Measurements from ENCODE around the gene KRTAP10-3. TPM values are rescaled to one million over a fixed set of nuclear protein-coding genes. Genes with fewer than 3 reads are reported as not detected.

KRTAP10-3 gene
- total RNA-seq, 1 donor from 2014 or later = not detected

DNA sequence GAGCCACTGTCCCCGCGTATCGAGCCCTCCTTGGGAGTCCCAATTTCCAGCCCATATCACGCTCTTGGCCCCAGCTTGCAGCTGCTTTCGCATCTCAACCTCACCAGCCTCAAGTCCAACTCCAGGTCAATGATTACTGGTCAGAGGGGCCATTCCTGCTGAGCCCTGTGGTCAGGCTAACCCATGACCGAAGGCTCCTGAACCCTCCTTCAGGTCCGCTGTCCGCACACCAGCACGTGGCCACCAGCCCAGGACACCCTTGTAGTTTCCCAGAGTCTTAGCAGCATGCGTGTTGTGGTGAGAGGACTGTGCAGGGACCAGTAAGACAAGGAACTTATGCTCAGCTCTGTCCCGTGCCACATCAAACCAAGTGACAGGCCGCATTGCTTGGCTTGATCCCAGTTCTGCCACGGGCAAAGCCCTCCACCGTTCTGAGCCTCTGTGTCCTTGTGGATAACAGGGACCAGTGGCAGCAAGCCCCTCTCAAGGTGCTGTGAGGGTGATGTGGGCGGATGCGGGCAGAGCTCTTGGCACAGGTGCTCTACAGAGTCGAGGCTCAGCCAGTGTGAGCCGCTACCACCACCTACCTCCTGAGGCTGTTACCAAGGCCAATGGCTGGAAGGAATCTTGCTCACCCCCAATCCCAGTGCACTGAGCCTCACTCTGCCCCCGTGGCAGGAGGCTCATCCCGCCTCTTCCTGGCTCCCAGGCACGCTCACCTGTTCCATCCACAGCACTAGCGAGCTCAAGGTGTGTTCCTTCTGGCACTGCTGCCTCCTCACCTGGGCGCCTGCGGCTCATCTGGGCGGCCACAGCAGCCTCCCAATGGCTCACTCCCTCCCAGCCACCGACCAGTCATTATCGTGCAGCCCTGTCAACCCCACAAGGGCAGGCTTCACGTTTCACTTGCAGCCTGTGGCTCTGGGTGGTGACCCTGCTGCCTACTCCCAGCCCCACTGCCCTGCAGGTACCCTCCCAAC is 39.0 kb downstream of the KRTAP10-3 start:
- DNase-seq (ENCODE audit: low read depth in 2 of 2) = no peak

DNA sequence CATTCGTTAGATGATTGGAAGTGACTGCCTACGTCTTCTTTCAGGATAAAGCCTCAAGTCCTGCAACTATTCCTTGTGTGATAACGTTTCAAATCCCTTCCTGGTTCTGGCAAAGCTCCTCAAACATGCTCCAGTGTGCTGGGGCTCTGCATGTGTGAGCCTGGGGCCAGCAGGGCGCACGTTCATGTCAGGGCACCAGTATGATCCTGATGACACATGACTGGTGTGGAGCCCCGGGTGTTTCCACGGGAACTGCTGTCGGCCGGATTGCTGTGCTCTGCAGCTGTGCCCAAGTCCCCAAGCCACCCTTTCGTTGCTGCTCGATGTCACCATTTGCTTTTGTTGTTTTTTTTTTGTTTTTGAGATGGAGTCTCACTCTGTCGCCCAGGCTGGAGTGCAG is 39.9 kb downstream of the KRTAP10-3 start:
- no peak for DNase-seq (ENCODE audit: low read depth in 2 of 2)

DNA sequence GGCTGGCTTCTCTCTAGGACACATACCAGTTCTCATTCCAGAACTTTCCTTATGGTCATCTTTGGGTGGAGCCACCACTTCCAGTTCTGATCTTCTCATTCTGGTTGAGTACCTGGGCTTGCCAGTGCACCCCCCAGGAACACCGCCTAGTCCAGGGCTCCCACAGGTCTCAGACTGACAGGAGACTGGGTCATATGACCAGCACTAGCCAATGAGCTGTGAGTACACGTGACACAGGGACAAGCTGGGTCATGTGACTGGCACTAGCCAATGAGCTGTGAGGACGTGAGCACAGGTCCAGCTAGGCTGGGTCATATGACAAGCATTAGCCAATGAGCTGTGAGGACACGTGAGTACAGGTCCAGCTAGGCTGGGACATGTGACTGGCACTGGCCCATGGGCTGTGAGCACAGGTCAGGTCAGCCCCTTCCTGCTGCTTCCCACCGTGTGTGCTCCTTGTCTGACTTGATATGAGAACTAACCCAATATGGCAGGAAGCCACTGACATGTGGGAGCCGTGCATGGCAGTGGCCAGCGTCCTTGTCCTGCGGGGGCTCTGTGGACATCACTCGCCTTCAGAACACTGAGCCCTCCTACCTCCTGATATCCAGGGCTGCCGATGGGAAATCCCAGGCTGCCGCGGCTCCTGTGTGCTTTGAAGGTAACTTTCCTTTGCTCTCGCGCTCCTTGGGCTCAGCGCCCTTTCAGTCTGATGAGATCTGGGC is 41.3 kb downstream of the KRTAP10-3 start:
- DNase-seq (ENCODE audit: low read depth in 2 of 2) = peak in 1 of 2 donors; percentile 19

DNA sequence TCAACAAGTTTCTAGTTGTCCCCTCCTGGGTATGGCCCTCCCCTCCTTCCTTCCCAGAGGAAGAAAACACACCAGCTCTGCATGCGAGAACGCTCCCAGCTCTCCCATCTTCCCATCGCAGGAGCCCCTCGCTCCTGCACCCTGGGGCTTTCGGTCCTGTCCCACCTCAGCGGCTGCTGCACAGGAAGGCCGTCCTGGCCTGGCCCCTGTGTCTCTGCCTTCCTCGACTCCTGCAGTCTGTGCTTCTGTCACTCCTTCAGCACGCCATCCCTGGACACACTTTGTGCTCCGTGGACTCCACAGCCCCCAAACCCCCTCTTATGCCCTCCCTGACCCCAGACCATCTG is 41.8 kb downstream of the KRTAP10-3 start:
- DNase-seq (ENCODE audit: low read depth in 2 of 2) = no peak

DNA sequence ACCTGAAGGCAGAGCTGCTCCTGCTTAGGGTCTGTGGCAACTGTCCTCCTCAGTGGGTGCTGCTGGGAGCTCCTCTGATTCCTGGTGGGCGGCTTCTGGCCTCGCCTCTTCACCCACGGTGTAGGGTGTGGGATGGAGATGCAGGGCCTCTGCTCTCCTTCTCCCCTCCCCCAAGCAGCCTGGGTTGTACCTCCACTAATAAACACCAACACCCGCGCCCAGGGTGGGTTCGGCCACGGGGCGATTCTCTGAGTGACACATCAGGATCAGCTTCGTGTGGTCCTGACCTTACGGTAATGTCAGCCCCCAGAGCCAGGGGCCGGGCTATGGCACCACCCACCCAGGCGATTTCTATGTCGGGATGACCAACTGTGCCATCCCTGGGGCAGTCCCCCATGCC is 42.3 kb downstream of the KRTAP10-3 start:
- no peak for DNase-seq (ENCODE audit: low read depth in 2 of 2)

DNA sequence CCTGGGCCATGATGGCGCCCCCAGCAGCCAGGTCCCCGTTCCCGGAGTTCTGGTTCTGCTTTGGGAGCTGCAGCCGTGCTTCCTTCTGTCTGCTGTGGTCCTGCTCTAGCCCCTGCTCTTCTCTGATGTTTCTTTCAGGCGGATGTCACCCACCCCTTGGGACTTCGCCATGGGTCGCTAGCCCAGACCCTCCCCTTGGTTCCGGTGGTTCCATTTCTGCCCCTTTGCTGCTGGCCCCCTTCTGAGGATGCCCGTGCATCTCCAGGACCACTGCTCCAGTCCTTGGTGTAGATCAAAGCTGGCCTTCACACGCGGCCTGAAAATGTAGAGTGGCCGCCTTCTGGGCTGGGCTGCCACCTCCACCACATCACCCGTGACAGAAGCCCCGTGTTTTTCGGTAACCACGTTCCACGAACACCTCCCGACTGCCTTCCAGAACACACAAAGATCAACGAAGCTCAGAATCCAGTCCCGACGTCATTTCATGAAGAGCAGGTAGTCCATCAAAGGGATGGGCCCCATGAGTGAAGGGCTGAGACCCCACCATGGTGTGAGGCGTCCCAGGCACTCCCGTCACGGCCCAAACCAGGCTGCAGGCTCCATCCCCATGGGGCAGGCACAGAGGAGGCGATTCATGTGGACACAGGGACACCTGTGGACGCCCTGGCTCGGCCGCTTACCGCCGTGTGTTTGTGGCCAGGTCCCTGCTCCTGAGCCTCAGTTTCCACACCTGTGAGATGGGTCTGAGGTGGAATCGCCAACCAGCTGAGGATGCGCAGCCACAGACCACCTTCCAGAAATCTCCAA is 43.0 kb downstream of the KRTAP10-3 start:
- DNase-seq (ENCODE audit: low read depth in 2 of 2) = no peak

DNA sequence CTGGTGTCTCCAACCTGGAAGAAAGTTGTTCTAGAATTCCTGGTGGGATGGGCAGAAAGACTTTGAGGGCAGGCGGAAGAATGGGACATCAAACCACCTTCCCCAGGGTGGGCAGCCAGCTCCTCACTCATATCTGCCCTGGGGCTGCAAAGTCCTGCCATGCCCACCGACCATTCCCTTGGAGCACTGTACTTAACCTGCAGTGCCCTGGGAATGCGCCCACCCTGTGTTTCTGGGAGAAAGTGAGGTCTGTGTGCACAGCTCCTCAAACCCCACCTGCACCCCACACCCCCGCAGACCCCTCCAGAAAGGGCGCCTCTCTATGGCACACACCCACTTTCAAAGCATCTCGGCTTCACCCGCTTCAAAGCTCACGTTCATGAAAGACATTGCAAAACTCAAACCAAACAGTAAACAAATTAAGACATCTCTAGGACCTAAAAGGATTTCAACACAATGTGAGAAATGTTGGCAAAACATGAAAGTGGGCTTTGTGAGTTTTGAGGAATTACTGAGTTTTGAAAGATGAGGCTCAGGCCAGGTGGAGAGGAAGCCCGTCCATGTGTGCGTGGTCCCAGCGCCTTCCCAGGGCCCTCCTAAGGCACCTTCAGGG is 43.7 kb downstream of the KRTAP10-3 start:
- no peak for DNase-seq (ENCODE audit: low read depth in 2 of 2)

DNA sequence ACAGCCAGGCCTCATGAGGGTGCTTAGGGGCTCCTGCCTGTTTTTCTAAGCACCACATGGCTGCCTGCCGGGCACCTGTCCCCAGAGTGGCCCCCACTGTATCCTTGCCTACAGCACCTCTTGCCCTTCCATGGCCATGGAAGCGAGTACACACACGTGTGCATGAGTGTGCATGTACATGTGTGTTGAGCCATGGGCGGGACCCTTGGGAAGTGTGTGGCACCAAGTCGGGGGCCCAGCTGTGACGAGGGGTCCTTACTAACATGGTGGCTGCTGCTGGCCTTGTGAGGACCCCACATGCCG is 44.4 kb downstream of the KRTAP10-3 start:
- no peak for DNase-seq (ENCODE audit: low read depth in 2 of 2)

DNA sequence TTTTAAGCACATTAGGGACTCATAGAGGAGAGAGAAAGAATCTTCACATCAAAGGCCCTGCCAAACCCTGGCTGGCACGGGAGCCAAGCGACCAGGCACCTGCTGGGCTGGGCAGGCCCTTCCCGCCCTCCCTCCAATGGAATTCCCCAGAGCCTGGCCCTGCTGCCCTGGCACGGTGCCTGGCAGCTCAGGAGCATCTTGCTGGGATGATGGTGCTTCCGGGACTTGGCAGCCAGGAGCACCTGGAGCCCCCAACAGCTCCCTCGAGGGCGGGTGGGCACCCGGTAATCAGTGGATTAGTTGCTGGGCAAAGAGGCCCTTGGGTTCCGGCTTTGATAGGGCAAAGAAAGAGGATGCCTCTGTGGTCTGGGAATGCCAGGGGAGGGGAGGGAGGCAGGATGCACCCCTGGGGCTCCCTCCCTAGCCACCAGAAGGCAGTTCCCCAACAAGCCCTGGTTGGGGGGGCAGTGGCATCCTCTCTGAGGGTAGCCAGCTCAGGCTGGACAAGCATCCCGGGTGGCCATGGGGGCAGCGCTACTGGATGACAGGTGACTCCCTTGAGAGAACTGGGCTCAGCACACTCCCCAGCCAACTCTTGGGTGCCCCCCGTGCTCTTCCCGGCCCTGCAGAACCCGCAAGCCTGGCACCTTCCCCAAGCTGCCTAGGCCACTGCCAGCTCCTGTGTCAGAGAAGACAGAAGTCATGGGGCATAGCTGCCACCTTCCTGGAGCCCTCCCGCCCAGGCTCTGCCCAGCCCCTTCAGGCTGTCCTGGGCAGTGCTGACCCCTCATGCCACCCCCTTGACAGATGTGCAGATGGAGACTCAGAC is 45.0 kb downstream of the KRTAP10-3 start:
- no peak for DNase-seq (ENCODE audit: low read depth in 2 of 2)

DNA sequence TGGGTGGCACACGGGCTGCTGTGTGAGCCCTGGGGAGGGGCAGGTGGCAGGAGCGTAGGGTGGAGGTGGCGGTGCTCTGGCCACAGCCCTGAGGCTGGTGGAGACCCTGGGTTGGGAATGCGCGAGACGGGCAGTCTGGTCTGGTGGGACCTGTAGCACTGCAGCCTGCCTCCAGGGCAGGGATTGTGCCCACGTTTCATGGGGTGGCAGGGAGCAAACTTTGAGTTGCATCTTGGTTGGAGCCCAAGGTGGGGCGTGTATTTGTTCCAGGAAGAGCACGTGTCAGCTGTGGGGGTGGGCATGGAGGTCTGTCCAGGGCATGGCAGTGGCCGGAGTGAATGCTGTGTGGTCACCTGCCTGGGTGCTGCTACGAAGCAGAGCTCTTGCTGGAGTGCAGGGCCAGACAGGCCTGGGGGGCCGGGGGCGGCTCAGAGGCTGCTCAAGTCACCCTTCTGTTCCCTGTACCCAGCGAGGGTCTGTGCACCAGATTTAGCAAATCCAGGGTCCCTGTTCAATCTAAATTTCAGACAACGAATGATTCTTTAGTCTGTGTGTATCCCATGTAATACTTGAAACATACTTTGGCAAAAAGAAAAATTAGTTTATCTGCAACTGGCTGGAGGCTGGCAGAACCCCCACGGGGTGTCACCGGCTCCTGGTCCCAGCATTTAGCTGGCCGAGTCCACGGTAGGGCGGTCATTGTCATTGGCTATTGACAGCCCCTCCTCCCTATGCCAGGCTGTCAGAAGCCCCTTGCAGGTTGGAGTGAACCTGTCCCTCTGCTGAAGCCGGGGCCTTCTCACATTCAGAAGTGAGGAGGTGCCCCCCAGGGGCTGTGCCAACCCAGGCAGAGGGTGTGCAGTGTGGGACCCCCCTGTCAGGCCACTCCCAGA is 45.9 kb downstream of the KRTAP10-3 start:
- no peak for DNase-seq (ENCODE audit: low read depth in 2 of 2)

DNA sequence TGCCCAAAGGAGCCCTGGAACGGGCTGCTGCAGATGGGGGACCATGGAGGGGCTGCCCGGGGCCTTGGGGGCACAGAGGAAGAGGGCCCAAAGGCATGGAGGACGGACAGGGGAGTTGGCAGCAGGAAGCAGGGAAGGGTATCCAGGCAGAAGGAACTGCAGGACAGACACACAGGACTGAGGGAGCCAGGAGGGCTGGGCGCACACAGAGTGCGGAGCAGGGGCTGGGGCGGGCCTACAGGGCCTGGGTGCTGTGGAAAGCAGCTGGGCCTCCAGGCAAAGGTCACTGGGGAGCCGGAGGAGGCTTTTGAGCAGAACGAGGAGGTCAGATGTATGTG is 46.7 kb downstream of the KRTAP10-3 start:
- no peak for DNase-seq (ENCODE audit: low read depth in 2 of 2)

DNA sequence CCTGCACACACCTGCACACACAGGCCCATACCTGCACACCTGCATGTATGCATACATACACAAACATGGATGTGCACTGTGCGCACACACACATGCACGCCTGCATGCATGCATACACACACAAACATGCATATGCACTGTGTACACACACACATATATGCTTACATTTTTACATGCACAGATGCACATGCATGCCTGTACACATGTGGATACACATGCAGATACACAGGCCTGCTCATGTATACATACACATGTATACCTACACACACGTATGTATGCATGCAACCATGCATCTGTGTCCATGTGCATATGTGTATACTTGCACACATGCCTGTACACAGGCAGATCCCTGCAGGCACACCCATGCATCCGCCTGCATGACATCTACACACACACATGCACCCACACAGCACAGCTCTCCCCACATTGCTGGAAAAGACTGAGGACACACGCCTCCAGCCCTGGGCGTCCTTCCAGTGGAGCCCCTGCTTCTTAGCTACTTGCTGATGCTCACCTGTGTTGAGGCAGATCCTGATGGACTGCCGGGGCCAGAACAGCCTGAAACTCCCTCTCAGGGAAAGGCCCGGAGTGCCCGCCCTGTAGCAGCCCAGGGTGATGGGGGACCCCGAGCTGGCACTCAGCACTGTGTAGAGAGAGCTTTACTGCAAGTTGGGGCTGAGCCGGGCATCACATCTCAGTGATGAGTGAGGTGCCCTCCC is 47.2 kb downstream of the KRTAP10-3 start:
- DNase-seq (ENCODE audit: low read depth in 2 of 2) = no peak

DNA sequence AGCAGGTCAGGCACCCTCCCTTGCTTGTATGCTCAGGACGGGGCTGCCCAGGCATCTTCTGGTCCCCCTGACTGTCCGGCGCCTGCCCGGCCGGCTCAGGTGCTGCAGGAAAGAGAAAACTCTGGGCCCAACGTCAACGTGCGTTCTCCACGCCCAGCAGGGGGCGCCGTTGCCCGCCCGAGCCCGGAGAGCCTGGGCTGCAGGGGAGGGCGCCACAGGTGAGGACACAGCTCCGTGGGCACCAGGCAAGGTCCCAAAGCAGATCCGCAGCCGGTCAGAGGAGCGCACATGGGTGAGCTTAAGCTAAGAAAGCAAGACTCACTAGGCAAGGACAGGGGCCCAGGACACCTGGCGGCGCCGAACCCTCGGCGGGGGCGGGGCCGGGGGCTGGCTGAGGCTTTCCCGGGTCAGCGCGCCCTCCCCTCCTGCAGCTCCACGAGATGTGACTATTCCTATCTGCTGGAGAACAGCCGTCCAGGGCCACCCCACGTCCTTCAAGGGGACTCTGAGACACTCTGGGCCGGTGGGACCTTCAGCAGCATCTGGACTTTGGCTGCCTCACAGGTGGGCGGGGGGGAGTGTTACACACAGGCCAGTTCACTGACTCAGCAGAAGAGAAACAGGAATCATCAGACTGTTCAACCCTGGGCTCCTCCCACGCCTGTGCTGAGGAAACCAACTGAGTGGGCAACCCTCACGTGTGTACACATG is 47.9 kb downstream of the KRTAP10-3 start:
- peak; percentile 44 to 75 for DNase-seq (ENCODE audit: low read depth in 2 of 2)

DNA sequence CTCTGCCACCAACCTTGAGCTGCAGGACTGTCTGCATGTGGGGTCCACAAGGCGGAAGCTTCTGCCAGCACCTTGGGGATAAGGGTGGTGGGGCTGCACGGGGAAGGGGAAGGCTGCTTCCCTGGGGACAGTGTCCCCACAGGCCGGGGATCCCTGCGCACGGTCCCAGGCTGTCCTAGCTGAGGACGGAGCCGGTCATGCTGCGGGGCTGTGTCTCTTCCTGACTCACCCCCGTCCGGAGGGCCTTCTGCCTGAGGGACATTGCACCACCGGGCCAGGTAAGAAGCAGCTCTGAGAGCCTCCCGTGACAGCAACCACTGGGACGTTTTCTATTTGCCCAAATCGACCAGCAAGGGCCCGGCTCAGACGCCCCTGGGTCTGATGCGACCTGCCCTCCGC is 48.5 kb downstream of the KRTAP10-3 start:
- DNase-seq (ENCODE audit: low read depth in 2 of 2) = no peak

DNA sequence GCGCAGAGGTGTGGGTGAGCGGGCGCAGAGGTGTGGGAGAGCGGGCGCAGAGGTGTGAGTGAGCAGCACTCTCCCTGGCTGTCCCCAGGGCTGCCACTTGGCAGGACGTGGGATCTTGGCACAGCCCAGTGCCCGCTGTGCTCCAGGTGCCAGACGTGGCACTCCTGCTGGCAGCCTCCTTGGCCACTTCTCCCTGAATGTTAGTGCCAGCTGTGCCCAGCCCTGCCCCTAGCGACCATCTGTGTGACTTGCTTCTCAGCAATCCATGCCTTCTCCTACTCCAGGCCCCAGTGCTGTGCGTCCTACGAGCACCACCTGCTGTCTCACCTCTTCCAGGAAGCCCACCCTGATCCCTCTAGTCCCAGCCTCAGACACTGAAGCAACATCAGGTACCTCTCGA is 49.1 kb downstream of the KRTAP10-3 start:
- DNase-seq (ENCODE audit: low read depth in 2 of 2) = peak; percentile 7 to 16

DNA sequence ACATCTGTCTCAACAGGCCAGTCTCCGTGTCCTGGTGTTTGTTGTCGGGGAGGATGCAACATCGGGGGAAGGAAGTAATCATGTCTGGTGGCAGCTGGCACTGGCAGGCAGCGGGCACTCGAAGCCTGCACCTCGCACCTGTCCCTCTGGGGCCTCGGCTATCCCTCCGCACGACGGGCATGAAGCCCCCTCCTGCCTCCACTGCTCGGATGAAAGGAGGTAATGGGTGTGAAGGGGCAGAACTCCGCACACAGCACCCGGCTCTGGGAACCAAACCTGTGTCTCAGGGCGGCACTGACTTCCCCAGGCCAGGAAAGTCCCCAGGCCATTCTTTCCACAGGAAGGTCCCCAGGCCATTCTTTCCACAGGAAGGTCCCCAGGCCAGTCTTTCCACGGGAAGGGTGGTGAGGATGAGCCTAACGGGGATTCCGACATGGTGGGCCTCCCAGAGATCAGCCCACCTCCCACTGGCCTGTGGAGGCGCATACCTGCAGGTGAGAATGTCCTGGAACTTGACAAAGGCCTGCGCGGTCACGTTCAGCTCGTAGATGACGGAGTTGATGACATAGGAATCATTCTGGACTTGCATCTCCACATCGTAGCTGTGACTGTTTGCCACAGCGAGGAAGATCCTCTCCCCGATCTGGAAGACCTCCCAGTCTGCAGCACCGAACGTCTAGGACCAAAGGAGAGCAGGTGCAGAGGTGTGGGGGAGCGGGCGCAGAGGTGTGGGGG is 49.7 kb downstream of the KRTAP10-3 start:
- DNase-seq (ENCODE audit: low read depth in 2 of 2) = peak in 1 of 2 donors; percentile 51

DNA sequence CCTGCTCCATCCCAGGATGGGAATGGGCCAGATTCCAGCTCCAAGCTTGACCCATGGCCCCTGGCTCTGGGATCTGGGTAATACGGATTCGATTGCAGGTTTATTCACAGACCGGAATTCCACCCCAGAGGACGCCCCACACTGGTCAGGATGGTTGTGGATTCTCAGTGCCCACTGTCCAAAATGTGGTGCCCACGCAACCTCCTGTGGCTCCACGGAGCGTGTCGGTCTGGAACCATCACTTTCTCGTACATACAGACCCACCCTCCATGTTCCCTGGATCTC is 50.2 kb downstream of the KRTAP10-3 start:
- peak in 1 of 2 donors; percentile 27 for DNase-seq (ENCODE audit: low read depth in 2 of 2)
